ENCODE measurements around the gene LEO1. TPM values are rescaled to one million over a fixed set of nuclear protein-coding genes. Genes with fewer than 3 reads are reported as not detected.
A peak's percentile ranks its signal among the peaks of the same experiment; 100 is the strongest.

LEO1 gene
- total and polyA plus RNA-seq, 2 of the 13 experiments (the other 11 are each of a cell fraction or from before 2014, with no cell fraction given) = 17.0 to 60.3 TPM

DNA sequence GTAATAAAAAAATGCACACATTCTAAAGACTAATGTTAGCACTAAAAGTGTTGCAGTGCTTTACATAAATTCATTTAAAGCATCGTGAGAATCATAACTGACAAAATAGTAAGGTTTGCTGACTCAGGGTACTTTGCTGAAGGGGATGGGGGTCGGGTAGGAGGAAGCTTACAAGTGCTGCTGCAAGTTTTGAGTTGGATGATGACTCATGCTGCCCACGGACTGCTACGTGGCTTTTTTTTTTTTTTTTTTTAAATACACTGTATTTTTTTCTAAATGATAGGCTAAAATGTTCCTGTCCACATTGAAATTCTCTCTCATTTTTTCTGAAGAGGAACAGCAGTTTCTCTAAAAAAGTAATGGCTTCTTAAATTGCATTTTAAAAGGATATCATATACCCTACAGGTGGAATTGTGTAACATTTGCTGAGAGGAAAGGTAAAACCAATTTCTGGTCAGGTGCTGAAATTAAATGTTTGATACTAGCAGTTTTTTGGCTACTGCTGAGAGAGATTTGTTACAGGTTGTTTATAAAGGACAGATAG is 49.6 kb upstream of the LEO1 start (continued):
- TF ChIP-seq, protein P1, sequence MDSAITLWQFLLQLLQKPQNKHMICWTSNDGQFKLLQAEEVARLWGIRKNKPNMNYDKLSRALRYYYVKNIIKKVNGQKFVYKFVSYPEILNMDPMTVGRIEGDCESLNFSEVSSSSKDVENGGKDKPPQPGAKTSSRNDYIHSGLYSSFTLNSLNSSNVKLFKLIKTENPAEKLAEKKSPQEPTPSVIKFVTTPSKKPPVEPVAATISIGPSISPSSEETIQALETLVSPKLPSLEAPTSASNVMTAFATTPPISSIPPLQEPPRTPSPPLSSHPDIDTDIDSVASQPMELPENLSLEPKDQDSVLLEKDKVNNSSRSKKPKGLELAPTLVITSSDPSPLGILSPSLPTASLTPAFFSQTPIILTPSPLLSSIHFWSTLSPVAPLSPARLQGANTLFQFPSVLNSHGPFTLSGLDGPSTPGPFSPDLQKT (CRISPR knock-in tag; IDR thresholded peaks at IDR 0.05; ENCODE audit: borderline replicate concordance) = no peak
- TF ChIP-seq CEBPB (IDR thresholded peaks at IDR 0.05; ENCODE audit: borderline replicate concordance, low read depth, low read length) (peak; percentile 44; the same call in 1 of the 2 replicates), RBFOX2 (IDR thresholded peaks at IDR 0.05; ENCODE audit: low read depth, low read length) (peak; percentile 26; the same call in 1 of the 2 replicates), ARID2 (CRISPR knock-in tag; IDR thresholded peaks at IDR 0.05; ENCODE audit: borderline replicate concordance) (no peak), DPF2 (CRISPR knock-in tag; IDR thresholded peaks at IDR 0.05; ENCODE audit: borderline replicate concordance, low read depth) (no peak), MBD4 (IDR thresholded peaks at IDR 0.05; ENCODE audit: borderline replicate concordance, low read length) (no peak), CEBPG (CRISPR knock-in tag; IDR thresholded peaks at IDR 0.05) (peak; percentile 56; the same call in 1 of the 2 replicates), FOSL2 (CRISPR knock-in tag; IDR thresholded peaks at IDR 0.05) (peak; percentile 94), BCL3 (CRISPR knock-in tag; IDR thresholded peaks at IDR 0.05) (no peak), MAFK (conservative IDR thresholded peaks at IDR 0.05 in 1 of 2, IDR thresholded peaks at IDR 0.05 in 1 of 2; ENCODE audit: low read length in 2 of 2) (peak; percentile 97 to 98), FOXP4 (CRISPR knock-in tag; IDR thresholded peaks at IDR 0.05) (no peak), POLR2A (IDR thresholded peaks at IDR 0.05; ENCODE audit: insufficient read depth in 1 of 2, low read depth in 2 of 2, low read length in 2 of 2) (peak in 1 of 2 experiments; percentile 48; a peak in 1 of 4 replicates), GATAD2A (CRISPR knock-in tag; IDR thresholded peaks at IDR 0.05) (peak; percentile 58), MAFF (IDR thresholded peaks at IDR 0.05; ENCODE audit: low read depth, low read length) (peak; percentile 98), ASH2L (IDR thresholded peaks at IDR 0.05; ENCODE audit: insufficient read length, low read depth, low read length) (peak; percentile 24)
- TF ChIP-seq, protein P2, sequence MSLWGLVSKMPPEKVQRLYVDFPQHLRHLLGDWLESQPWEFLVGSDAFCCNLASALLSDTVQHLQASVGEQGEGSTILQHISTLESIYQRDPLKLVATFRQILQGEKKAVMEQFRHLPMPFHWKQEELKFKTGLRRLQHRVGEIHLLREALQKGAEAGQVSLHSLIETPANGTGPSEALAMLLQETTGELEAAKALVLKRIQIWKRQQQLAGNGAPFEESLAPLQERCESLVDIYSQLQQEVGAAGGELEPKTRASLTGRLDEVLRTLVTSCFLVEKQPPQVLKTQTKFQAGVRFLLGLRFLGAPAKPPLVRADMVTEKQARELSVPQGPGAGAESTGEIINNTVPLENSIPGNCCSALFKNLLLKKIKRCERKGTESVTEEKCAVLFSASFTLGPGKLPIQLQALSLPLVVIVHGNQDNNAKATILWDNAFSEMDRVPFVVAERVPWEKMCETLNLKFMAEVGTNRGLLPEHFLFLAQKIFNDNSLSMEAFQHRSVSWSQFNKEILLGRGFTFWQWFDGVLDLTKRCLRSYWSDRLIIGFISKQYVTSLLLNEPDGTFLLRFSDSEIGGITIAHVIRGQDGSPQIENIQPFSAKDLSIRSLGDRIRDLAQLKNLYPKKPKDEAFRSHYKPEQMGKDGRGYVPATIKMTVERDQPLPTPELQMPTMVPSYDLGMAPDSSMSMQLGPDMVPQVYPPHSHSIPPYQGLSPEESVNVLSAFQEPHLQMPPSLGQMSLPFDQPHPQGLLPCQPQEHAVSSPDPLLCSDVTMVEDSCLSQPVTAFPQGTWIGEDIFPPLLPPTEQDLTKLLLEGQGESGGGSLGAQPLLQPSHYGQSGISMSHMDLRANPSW (CRISPR knock-in tag; IDR thresholded peaks at IDR 0.05; ENCODE audit: borderline replicate concordance) = no peak
- TF ChIP-seq, protein P3, sequence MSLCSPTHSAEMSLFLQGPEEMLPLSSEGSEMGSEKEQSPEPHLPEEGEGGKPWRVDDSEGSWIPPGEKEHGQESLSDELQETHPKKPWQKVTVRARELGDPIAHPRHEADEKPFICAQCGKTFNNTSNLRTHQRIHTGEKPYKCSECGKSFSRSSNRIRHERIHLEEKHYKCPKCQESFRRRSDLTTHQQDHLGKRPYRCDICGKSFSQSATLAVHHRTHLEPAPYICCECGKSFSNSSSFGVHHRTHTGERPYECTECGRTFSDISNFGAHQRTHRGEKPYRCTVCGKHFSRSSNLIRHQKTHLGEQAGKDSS (CRISPR knock-in tag; IDR thresholded peaks at IDR 0.05; ENCODE audit: borderline replicate concordance, low read depth) = no peak

Measured in HepG2 (cell line).